NCI-H146 treated with DMSO at 0.1 percent for 48 hours (cell line): ENCODE data around the gene COL9A3.

Source experiments
- DNase-seq: peaks from one replicate; lab custom pipeline; 2025; ENCODE audit not compliant: unreplicated experiment; lab: John Stamatoyannopoulos, UW

COL9A3 gene

DNA sequence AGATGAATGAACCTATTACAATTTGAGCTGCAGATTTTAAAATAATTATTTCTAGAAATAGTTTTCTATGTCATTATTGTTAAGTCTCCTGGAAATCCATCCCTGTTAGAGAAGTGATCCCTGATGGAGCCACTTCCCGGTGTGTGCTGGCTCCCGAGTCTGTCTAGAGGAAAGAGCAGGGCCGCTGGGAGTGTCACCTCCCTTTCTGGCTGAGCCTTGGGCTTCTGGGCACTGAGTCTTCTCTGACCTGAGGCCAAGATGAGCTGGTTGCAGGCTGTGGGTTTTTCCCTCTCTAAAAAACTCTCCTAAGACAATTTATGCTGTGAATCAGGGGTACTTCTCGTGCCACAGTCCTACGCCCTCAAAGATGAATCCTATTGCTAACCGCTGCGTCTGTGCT is 73.6 kb downstream of the COL9A3 start:
- no peak for DNase-seq
